KMS-11 (cell line): ENCODE data around the gene BAZ2B.

Experiments used
- H2AFZ ChIP-seq: fragments of 200-600 bp; sonication (generic); 2 replicates; pipeline ENCODE4 v1.6.1; 2016; ENCODE audit warnings: antibody characterized with exemption, mixed run types, low read depth
- H3K27ac ChIP-seq: fragments of 200-600 bp; sonication (generic); 2 replicates; pipeline ENCODE4 v1.6.1; 2016; ENCODE audit warnings: mild to moderate bottlenecking, mixed run types
- H3K27me3 ChIP-seq: fragments of 200-600 bp; sonication (generic); 2 replicates; pipeline ENCODE4 v1.6.1; 2017; ENCODE audit warnings: mild to moderate bottlenecking, low read depth, mixed run types, moderate library complexity; ENCODE audit not compliant: insufficient read depth
- H3K36me3 ChIP-seq: fragments of 200-600 bp; sonication (generic); 2 replicates; pipeline ENCODE4 v1.6.1; 2017; ENCODE audit warnings: mild to moderate bottlenecking, mixed run types; ENCODE audit not compliant: insufficient read depth
- H3K4me1 ChIP-seq: fragments of 200-600 bp; sonication (generic); 2 replicates; pipeline ENCODE4 v1.6.1; 2016; ENCODE audit warnings: mild to moderate bottlenecking, low read depth, mixed run types; ENCODE audit not compliant: poor library complexity, severe bottlenecking
- H3K4me2 ChIP-seq: fragments of 200-600 bp; sonication (generic); 2 replicates; pipeline ENCODE4 v1.7.0; 2016; ENCODE audit warnings: mild to moderate bottlenecking, mixed run types
- H3K4me3 ChIP-seq: fragments of 200-600 bp; sonication (generic); IDR thresholded peaks from 2 replicates; pipeline ENCODE4 v1.6.1; 2017; ENCODE audit warnings: low read depth, low read length, mixed read lengths; ENCODE audit not compliant: insufficient read depth
- H3K79me2 ChIP-seq: fragments of 200-600 bp; sonication (generic); 2 replicates; pipeline ENCODE4 v1.6.1; 2016; ENCODE audit warnings: low read depth, mixed run types; ENCODE audit not compliant: insufficient read depth
- H3K9ac ChIP-seq: fragments of 200-600 bp; sonication (generic); 2 replicates; pipeline ENCODE4 v1.6.1; 2016; ENCODE audit warnings: mild to moderate bottlenecking, mixed run types
- H4K20me1 ChIP-seq: fragments of 200-600 bp; sonication (generic); 2 replicates; pipeline ENCODE4 v1.6.1; 2016; ENCODE audit warnings: mild to moderate bottlenecking, mixed run types; ENCODE audit not compliant: insufficient read depth
- CTCF ChIP-seq: fragments of 200-600 bp; sonication (generic); conservative IDR thresholded peaks from 2 replicates; pipeline ENCODE4 v1.6.1; 2017; ENCODE audit warnings: low read depth, mild to moderate bottlenecking, antibody characterized with exemption, low read length, moderate library complexity, mixed read lengths

Gene BAZ2B

GRCh38 chr2:159427048-159427447 is 189.3 kb downstream of the BAZ2B start:
- H4K20me1 ChIP-seq = no peaks in the 10 kb centered on the region
- H3K4me1 ChIP-seq = no peaks in the 10 kb centered on the region
- no peak overlapping the region for H3K9ac ChIP-seq
- no peak overlapping the region for H2AFZ ChIP-seq
- H3K27ac ChIP-seq = no peak overlapping the region
- H3K79me2 ChIP-seq = no peaks in the 10 kb centered on the region
- TF ChIP-seq CTCF = no peak
- no peak overlapping the region for H3K4me3 ChIP-seq
- H3K4me2 ChIP-seq = no peak overlapping the region
- no peaks in the 10 kb centered on the region for H3K36me3 ChIP-seq
- H3K27me3 ChIP-seq = no peaks in the 10 kb centered on the region

GRCh38 chr2:159419403-159419802 is 196.9 kb downstream of the BAZ2B start:
- Histone ChIP-seq H4K20me1 (no peaks in the 10 kb centered on the region), H3K4me2 (no peak overlapping the region; the same call in 1 of the 2 replicates), H3K4me1 (peaks cover 12% of the 10 kb centered on the region), H2AFZ (no peak overlapping the region), H3K79me2 (no peaks in the 10 kb centered on the region), H3K27ac (no peak overlapping the region), H3K4me3 (no peak overlapping the region), H3K9ac (no peak overlapping the region), H3K36me3 (no peaks in the 10 kb centered on the region), H3K27me3 (no peaks in the 10 kb centered on the region)
- no peak for TF ChIP-seq CTCF

- peaks cover 6% of the 10 kb centered on the region for H3K4me1 ChIP-seq
- no peak overlapping the region for H3K4me2 ChIP-seq
- no peaks in the 10 kb centered on the region for H3K27me3 ChIP-seq
- no peaks in the 10 kb centered on the region for H3K36me3 ChIP-seq
- TF ChIP-seq CTCF = no peak
- no peak overlapping the region for H3K4me3 ChIP-seq
- no peaks in the 10 kb centered on the region for H4K20me1 ChIP-seq
- H2AFZ ChIP-seq = no peak overlapping the region
- H3K9ac ChIP-seq = no peak overlapping the region
- no peaks in the 10 kb centered on the region for H3K79me2 ChIP-seq
- no peak overlapping the region for H3K27ac ChIP-seq
These were observed 204.9 kb downstream of the BAZ2B start for GRCh38 chr2:159411460-159411859.

GRCh38 chr2:159410276-159410675 is 206.1 kb downstream of the BAZ2B start:
- Histone ChIP-seq H3K9ac (no peak overlapping the region), H3K27ac (no peak overlapping the region), H3K4me1 (peaks cover 6% of the 10 kb centered on the region), H2AFZ (no peak overlapping the region), H3K79me2 (no peaks in the 10 kb centered on the region), H3K4me2 (no peak overlapping the region), H3K36me3 (no peaks in the 10 kb centered on the region), H4K20me1 (no peaks in the 10 kb centered on the region), H3K4me3 (no peak overlapping the region), H3K27me3 (no peaks in the 10 kb centered on the region)
- TF ChIP-seq CTCF = no peak
